ENCODE data around the gene PACS1.

PACS1 gene

GRCh38 chr11:66189031-66189745 lies 119.1 kb downstream of the PACS1 start:
- no peak for DNase-seq

GRCh38 chr11:66190786-66191185 lies 120.7 kb downstream of the PACS1 start:
- DNase-seq: no peak

- no peak for DNase-seq
Measured at GRCh38 chr11:66192181-66192863, 122.2 kb downstream of the PACS1 start.

GRCh38 chr11:66194391-66194790 lies 124.3 kb downstream of the PACS1 start:
- DNase-seq: no peak

- peak; percentile 64 for DNase-seq
Measured at GRCh38 chr11:66195867-66196266, 125.8 kb downstream of the PACS1 start.

GRCh38 chr11:66203847-66204246 lies 133.8 kb downstream of the PACS1 start:
- DNase-seq: no peak

GRCh38 chr11:66204412-66204811 lies 134.3 kb downstream of the PACS1 start:
- no peak for DNase-seq

GRCh38 chr11:66207816-66208215 lies 137.7 kb downstream of the PACS1 start:
- no peak for DNase-seq

GRCh38 chr11:66211100-66211499 lies 141.0 kb downstream of the PACS1 start:
- no peak for DNase-seq

- DNase-seq: peak; percentile 23
Measured at GRCh38 chr11:66216911-66217310, 146.8 kb downstream of the PACS1 start.

- peak; percentile 27 for DNase-seq
Measured at GRCh38 chr11:66218036-66218435, 148.0 kb downstream of the PACS1 start.

- DNase-seq: no peak
Measured at GRCh38 chr11:66218846-66219620, 149.0 kb downstream of the PACS1 start.

GRCh38 chr11:66219846-66220565 lies 149.9 kb downstream of the PACS1 start:
- no peak for DNase-seq

- DNase-seq: no peak
Measured at GRCh38 chr11:66220566-66220935, 150.5 kb downstream of the PACS1 start.

GRCh38 chr11:66221012-66221411 lies 150.9 kb downstream of the PACS1 start:
- DNase-seq: no peak

- DNase-seq: peak; percentile 26
Measured at GRCh38 chr11:66221726-66222236, 151.7 kb downstream of the PACS1 start.

GRCh38 chr11:66222358-66223149 lies 152.5 kb downstream of the PACS1 start:
- peak; percentile 97 for DNase-seq

GRCh38 chr11:66224226-66224855 lies 154.3 kb downstream of the PACS1 start:
- DNase-seq: no peak

GRCh38 chr11:66225066-66225465 lies 155.0 kb downstream of the PACS1 start:
- DNase-seq: no peak

- DNase-seq: no peak
Measured at GRCh38 chr11:66226101-66226500, 156.0 kb downstream of the PACS1 start.

- no peak for DNase-seq
Measured at GRCh38 chr11:66227700-66228099, 157.6 kb downstream of the PACS1 start.

- no peak for DNase-seq
Measured at GRCh38 chr11:66228521-66228920, 158.4 kb downstream of the PACS1 start.

All from hematopoietic multipotent progenitor cell treated with erythropoietin and hydrocortisone succinate and interleukin-3 and kit ligand, for 6 days (in vitro differentiated cells).